ENCODE results near the gene NTN5.
"Not testable (repeated sequence)": the region's sequence is repeated elsewhere in the genome, so short reads cannot be mapped to it uniquely, and the experiment has no call there.

The NTN5 gene

GRCh38 chr19:48674216-48674809 is 1.5 kb upstream of the NTN5 start:
- DNase-seq = no peak
- in situ Hi-C loops (cut with MboI; ENCODE audit: low pct_unique_long_range_greater_than_20kb, low sequenced_read_pairs) = no loop called here

DNA sequence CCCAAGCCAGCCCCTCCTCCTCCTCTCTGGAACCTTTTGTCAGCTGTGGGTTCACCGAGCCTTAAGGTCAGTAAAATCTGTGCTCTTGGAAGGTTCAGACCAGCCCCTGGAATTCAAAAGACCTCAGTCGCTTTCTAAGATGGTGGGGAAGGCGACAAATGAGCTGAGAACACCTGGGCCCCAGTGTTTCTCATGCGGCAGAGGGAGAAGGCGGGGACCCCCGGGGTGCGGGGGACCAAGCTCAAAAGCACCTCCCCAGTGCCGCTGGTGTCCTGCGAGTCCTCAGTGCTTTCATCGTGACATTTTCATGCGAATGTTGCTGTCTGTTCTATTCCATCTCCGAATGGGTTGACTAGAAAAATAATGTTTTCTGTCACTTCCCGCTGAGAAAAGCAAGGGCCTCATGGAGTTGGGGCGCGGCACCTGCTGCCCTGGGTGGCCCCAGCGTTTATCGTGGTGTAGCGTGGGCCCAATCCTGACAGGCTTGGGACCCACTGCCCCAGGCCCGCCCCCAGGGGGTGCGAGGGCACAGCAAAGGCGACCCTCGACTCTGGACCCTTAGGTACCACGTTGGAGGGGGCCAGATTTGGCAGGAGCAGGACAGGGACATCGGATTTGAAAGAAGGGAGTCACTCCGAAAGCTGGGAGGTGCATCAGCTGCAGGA is 751 bp upstream of the NTN5 start:
- no peak for DNase-seq
- in situ Hi-C loops (cut with MboI; ENCODE audit: low pct_unique_long_range_greater_than_20kb, low sequenced_read_pairs) = no loop called here

DNA sequence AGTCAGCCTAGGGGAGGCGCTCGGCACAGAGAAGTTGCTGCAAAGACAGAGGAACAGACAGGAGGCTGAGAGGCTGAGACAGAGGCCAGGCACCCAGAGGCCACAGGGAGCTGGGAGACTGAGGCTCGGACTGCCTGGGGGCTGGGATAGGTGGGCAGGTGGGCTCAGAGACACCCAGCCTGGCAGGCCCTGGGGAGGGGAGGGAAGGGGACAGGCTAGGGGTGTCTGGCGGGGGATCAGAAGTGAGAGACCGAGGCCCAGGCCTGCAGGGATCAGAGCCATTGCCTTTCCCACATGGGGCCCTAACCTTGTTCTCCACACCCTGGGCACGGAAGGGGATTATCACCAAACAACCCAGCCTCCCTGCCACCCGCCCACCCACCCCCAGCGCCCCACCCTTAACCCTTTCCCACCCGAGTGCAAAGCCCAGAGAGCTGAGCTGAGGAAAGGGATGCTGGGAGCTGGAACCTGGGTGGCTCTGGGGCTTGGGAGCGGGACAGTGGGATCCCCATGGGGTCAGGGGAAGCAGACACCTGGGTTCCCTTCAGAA is 1.3 kb downstream of the NTN5 start:
- in situ Hi-C loops (cut with MboI; ENCODE audit: low pct_unique_long_range_greater_than_20kb, low sequenced_read_pairs) = no loop called here
- no peak for DNase-seq

GRCh38 chr19:48670699-48671445 is 1.9 kb downstream of the NTN5 start:
- no peak for DNase-seq
- in situ Hi-C loops (cut with MboI; ENCODE audit: low pct_unique_long_range_greater_than_20kb, low sequenced_read_pairs) = no loop called here

- DNase-seq = no peak
- in situ Hi-C loops (cut with MboI; ENCODE audit: low pct_unique_long_range_greater_than_20kb, low sequenced_read_pairs) = no loop called here
These were observed 2.7 kb downstream of the NTN5 start for GRCh38 chr19:48669903-48670668.

DNA sequence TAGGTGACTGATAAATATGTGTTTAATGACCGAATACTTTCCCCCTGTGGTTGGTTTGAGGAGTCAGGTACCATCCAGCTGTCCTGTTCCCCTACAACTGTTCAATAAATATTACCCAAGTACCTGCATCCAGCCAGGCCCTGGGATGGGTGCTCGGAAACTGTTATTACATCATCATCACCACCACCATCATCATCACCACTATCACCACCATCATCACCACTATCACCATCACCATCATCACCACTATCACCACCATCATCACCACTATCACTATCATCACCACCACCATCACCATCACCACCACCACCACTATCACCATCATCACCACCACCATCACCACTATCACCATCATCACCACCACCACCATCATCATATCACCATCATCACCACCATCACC is 4.1 kb downstream of the NTN5 start:
- DNase-seq = no peak
- in situ Hi-C loops (cut with MboI; ENCODE audit: low pct_unique_long_range_greater_than_20kb, low sequenced_read_pairs) = no loop called here

- in situ Hi-C loops (cut with MboI; ENCODE audit: low pct_unique_long_range_greater_than_20kb, low sequenced_read_pairs) = no loop called here
- DNase-seq = no peak
These were observed 4.5 kb downstream of the NTN5 start for GRCh38 chr19:48668332-48668731.

DNA sequence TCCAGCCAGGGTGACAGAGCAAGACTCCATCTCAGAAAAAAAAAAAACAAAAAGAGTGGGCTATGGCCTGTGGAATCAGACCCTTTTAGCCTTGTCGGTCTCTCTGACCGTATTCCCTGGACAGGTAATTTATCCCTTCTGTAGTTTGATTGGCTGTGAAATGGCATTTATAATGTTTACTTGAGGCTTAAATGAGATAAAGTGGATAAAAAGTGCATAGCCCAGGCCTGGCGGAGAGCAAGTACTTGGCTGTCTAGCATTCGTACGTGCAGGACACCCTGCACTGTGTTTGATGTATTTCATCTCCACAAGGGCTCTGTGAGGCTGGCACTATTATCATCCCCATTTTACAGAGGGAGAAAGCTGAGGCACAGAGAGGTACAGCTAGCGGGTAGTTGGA is 7.0 kb downstream of the NTN5 start:
- in situ Hi-C loops (cut with MboI; ENCODE audit: low pct_unique_long_range_greater_than_20kb, low sequenced_read_pairs) = no loop called here
- DNase-seq = no peak

DNA sequence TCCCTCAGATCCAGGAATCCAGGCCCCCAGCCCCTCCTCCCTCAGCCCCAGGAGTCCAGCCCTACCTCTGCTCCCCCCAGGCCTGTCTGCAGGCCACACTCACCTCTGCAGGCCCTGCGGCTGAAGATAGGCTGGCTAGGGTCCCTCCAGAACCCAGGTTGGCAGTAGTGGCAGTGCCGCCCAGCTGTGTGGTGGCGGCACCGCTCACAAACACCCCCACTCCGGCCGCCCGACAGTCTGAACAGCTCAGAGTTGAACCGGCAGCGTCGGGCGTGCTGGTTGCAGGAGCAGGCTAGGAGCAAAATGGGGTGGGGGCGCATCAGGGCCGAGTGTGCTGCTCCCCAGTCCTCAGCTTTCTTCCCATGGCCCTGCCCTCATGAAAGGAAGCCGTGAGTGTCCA is 8.3 kb downstream of the NTN5 start:
- no peak for DNase-seq
- in situ Hi-C loops (cut with MboI; ENCODE audit: low pct_unique_long_range_greater_than_20kb, low sequenced_read_pairs) = no loop called here

GRCh38 chr19:48663667-48664066 is 9.2 kb downstream of the NTN5 start:
- in situ Hi-C loops (cut with MboI; ENCODE audit: low pct_unique_long_range_greater_than_20kb, low sequenced_read_pairs) = no loop called here
- DNase-seq = no peak

GRCh38 chr19:48661711-48662090 is 11.1 kb downstream of the NTN5 start:
- in situ Hi-C loops (cut with MboI; ENCODE audit: low pct_unique_long_range_greater_than_20kb, low sequenced_read_pairs) = no loop called here

GRCh38 chr19:48660852-48661710 is 11.7 kb downstream of the NTN5 start:
- DNase-seq = peak; percentile 90
- in situ Hi-C loops (cut with MboI; ENCODE audit: low pct_unique_long_range_greater_than_20kb, low sequenced_read_pairs) = no loop called here

More at GRCh38 chr19:48661711-48662090, 11.1 kb downstream of the NTN5 start:
- DNase-seq = no peak

DNA sequence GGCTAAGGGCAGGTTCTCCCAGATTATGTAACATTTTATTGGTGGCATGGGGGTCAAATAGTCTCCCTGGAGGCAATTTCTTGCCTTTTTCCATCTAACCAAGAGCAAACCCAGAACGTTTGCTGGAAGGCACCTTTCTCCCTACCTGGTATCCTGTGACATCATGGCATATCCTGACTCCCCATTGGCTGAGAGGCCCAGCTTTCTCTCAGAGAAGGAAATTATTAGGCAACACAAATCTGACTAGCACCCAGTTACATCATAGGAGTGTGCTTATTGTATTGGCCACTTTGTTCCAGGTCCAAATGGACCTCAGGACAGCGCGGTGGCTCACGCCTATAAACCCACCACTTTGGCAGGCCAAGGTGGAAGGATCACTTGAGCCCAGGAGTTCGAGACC is 13.0 kb downstream of the NTN5 start:
- in situ Hi-C loops (cut with MboI; ENCODE audit: low pct_unique_long_range_greater_than_20kb, low sequenced_read_pairs) = no loop called here
- no peak for DNase-seq

- no peak for DNase-seq
- in situ Hi-C loops (cut with MboI; ENCODE audit: low pct_unique_long_range_greater_than_20kb, low sequenced_read_pairs) = no loop called here
These were observed 14.3 kb downstream of the NTN5 start for GRCh38 chr19:48658483-48658882.

DNA sequence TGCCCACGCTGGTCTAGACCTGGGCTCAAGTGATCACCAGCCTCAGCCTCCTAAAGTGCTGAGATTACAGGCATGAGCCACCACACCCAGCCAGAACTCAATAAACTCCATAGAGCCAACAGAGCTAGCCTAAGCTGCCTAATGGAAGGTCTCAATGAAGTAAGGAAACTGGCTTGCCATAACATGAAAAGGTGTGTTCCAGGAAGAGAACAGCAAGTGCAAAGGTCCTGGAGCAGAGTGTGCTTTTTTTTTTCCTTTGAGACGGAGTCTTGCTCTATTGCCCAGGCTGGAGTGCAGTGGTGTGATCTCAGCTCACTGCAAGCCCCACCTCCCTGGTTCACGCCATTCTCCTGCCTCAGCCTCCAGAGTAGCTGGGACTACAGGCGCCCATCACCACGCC is 15.0 kb downstream of the NTN5 start:
- DNase-seq; in situ Hi-C loops (cut with MboI; ENCODE audit: low pct_unique_long_range_greater_than_20kb, low sequenced_read_pairs): not testable (repeated sequence)

DNA sequence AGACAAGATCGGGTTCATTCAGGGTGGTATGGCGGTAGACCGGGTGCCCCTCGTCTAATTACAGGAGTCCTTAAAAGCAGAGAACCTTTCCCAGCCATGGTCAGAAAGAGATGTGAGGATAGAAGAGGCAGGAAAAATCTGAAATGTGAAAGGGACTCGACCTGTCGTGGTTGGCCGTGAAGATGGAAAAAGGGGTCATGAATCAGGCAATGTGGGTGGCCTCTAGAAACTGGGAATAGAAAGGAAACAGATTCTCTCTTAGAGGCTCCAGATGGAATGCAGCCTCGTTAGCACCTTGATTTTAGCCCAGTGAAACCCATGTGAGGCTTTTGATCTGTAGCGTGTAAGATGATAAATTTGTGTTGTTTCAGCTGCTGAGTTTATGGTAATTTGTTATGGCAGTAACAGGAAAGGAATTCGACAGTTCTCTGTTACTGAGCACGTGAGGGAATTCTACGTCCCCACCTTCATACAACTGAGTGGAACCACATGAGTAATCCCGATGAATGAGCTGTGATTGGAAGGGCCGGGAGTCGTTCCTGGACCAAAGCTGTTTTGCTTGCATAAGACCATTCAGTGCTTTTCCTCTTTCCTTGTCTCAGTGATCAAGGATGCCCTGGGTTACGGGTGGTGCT is 15.9 kb downstream of the NTN5 start:
- no peak for DNase-seq
- in situ Hi-C loops (cut with MboI; ENCODE audit: low pct_unique_long_range_greater_than_20kb, low sequenced_read_pairs) = no loop called here

DNA sequence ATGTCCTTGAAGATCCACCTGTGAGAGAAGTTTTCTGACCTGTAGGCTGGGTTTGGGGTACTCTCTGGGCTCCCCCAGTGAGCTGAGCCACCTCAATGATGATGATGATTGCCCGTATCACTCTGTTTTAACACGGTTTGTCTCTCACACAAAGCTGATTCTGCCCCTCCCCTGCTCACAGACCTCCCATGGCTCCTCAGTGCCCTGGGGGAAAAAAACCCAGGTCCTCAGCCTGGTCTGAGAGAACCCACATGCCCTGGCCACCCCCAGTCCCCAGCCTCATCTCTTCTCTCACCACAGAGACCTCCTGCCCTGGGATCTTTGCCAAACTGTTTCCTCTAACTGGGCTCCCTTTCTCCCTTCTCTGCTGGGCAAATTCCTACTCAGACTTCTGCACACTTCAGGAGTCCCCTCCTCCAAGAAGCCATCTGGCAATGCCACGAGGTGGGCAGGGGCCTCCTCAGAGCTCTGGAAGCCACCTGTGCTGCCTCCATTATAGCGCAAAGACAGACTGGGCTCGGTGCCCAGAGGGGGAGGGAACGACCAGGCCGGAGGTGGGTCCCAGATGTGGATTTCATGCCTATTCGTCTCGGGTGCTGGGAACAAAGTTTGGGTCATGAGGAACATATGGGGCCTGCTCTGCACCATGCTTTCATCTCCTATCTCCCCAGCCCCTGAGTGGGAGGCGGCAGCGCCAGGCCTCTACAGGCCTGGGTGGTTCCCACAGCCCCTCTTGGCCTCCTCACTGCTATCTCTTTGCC is 18.3 kb downstream of the NTN5 start:
- no peak for DNase-seq
- in situ Hi-C loops (cut with MboI; ENCODE audit: low pct_unique_long_range_greater_than_20kb, low sequenced_read_pairs) = no loop called here

DNA sequence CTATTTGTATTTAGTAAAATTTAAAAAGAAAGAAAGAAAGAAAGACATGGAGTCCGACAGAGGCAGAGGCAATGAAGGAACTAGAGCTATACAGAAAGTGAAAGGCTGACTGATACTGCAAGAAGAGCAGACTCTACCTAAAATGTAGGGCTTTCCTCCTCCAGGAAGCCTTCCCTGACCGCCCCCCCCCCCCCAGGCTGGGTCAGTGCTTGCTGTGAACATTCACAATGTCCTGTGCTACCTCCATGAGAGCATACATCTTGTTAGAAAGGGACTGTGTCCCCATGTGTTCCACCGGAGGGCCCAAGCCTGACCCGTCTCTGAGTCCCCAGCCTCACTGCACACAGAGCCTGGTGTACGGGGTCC is 21.2 kb downstream of the NTN5 start:
- in situ Hi-C loops (cut with MboI; ENCODE audit: low pct_unique_long_range_greater_than_20kb, low sequenced_read_pairs) = no loop called here
- DNase-seq = no peak
